ENCODE measurements around the gene GIPC3. TPM values are rescaled to one million over a fixed set of nuclear protein-coding genes. Genes with fewer than 3 reads are reported as not detected.

Gene GIPC3
- total RNA-seq, 4 donors from 2014 or later: 0.13 to 5.8 (median 0.70) TPM

GRCh38 chr19:3591876-3592613 lies 6.8 kb downstream of the GIPC3 start:
- TF ChIP-seq CTCF (IDR thresholded peaks at IDR 0.05): no peak
- TF ChIP-seq POLR2A (IDR thresholded peaks at IDR 0.05): no peak
- Histone ChIP-seq H3K9me3 (no peaks in the 10 kb centered on the region), H3K36me3 (no peaks in the 10 kb centered on the region), H3K27ac (no peak overlapping the region), H3K4me3 (no peak overlapping the region), H3K27me3 (no peaks in the 10 kb centered on the region), H3K4me1 (no peaks in the 10 kb centered on the region)
- no peak for DNase-seq

GRCh38 chr19:3593156-3593555 lies 7.9 kb downstream of the GIPC3 start:
- no peak overlapping the region for H3K4me3 ChIP-seq
- DNase-seq: no peak
- H3K9me3 ChIP-seq: no peaks in the 10 kb centered on the region
- H3K36me3 ChIP-seq: no peaks in the 10 kb centered on the region
- H3K4me1 ChIP-seq: no peaks in the 10 kb centered on the region
- no peaks in the 10 kb centered on the region for H3K27me3 ChIP-seq
- TF ChIP-seq POLR2A (IDR thresholded peaks at IDR 0.05) (no peak), CTCF (IDR thresholded peaks at IDR 0.05) (no peak)
- no peak overlapping the region for H3K27ac ChIP-seq

GRCh38 chr19:3595521-3596061 lies 10.3 kb downstream of the GIPC3 start:
- Histone ChIP-seq H3K4me1 (no peaks in the 10 kb centered on the region), H3K4me3 (no peak overlapping the region), H3K9me3 (no peaks in the 10 kb centered on the region), H3K27ac (no peak overlapping the region), H3K36me3 (no peaks in the 10 kb centered on the region), H3K27me3 (no peaks in the 10 kb centered on the region)
- DNase-seq: no peak
- TF ChIP-seq CTCF (IDR thresholded peaks at IDR 0.05) (no peak), POLR2A (IDR thresholded peaks at IDR 0.05) (no peak)

GRCh38 chr19:3599776-3600187 lies 14.5 kb downstream of the GIPC3 start:
- no peaks in the 10 kb centered on the region for H3K27me3 ChIP-seq
- no peak overlapping the region for H3K4me3 ChIP-seq
- peaks cover 0 to 5% (median 2%) of the 10 kb centered on the region in 4 donors for H3K4me1 ChIP-seq
- H3K27ac ChIP-seq: no peak overlapping the region
- TF ChIP-seq CTCF (IDR thresholded peaks at IDR 0.05): no peak
- no peak for TF ChIP-seq POLR2A (IDR thresholded peaks at IDR 0.05)
- H3K36me3 ChIP-seq: no peaks in the 10 kb centered on the region
- DNase-seq: no peak
- H3K9me3 ChIP-seq: no peaks in the 10 kb centered on the region

- Histone ChIP-seq H3K27me3 (no peaks in the 10 kb centered on the region), H3K4me1 (peaks cover 0 to 16% (median 8%) of the 10 kb centered on the region in 4 donors), H3K36me3 (no peaks in the 10 kb centered on the region), H3K9me3 (no peaks in the 10 kb centered on the region), H3K4me3 (no peak overlapping the region), H3K27ac (no peak overlapping the region)
- TF ChIP-seq POLR2A (IDR thresholded peaks at IDR 0.05) (no peak), CTCF (IDR thresholded peaks at IDR 0.05) (no peak)
- no peak for DNase-seq
These were observed 15.7 kb downstream of the GIPC3 start for GRCh38 chr19:3601021-3601420.
